Measurements from ENCODE around the gene PAPLN.

GRCh38 chr14:73239393-73240241, 2.3 kb downstream of the PAPLN start:
- TF ChIP-seq CTCF (conservative IDR thresholded peaks at IDR 0.05; ENCODE audit: low read length) (no peak), EZH2phosphoT487 (IDR thresholded peaks at IDR 0.05; ENCODE audit: borderline replicate concordance) (no peak)
